GM19238 (cell line): Measurements from ENCODE around the gene SLC24A3.

ENCODE experiments used
- DNase-seq: peaks from one replicate; pipeline ENCODE4 v3.0.0; 2011; ENCODE audit warnings: low spot score; ENCODE audit not compliant: insufficient read length

SLC24A3 gene

GRCh38 chr20:19301142-19301541 is 88.7 kb downstream of the SLC24A3 start:
- DNase-seq, result no peak

- no peak for DNase-seq
These were observed 89.4 kb downstream of the SLC24A3 start for GRCh38 chr20:19301843-19302242.

- no peak for DNase-seq
These were observed 90.3 kb downstream of the SLC24A3 start for GRCh38 chr20:19302714-19303113.

GRCh38 chr20:19304389-19304788 is 91.9 kb downstream of the SLC24A3 start:
- no peak for DNase-seq

- no peak for DNase-seq
These were observed 92.5 kb downstream of the SLC24A3 start for GRCh38 chr20:19304886-19305415.

- DNase-seq, result no peak
These were observed 95.7 kb downstream of the SLC24A3 start for GRCh38 chr20:19308146-19308545.

GRCh38 chr20:19310541-19310940 is 98.1 kb downstream of the SLC24A3 start:
- DNase-seq, result no peak

GRCh38 chr20:19313342-19314069 is 101.1 kb downstream of the SLC24A3 start:
- DNase-seq, result no peak

- DNase-seq, result no peak
These were observed 102.2 kb downstream of the SLC24A3 start for GRCh38 chr20:19314621-19315020.

GRCh38 chr20:19317237-19318069 is 105.0 kb downstream of the SLC24A3 start:
- DNase-seq, result peak; percentile 12

- DNase-seq, result no peak
These were observed 106.2 kb downstream of the SLC24A3 start for GRCh38 chr20:19318610-19319009.

- DNase-seq, result no peak
These were observed 107.6 kb downstream of the SLC24A3 start for GRCh38 chr20:19320005-19320404.

- DNase-seq, result no peak
These were observed 108.7 kb downstream of the SLC24A3 start for GRCh38 chr20:19321176-19321575.

GRCh38 chr20:19322061-19322985 is 109.9 kb downstream of the SLC24A3 start:
- no peak for DNase-seq

GRCh38 chr20:19327401-19327800 is 115.0 kb downstream of the SLC24A3 start:
- no peak for DNase-seq

GRCh38 chr20:19328676-19329075 is 116.2 kb downstream of the SLC24A3 start:
- no peak for DNase-seq

GRCh38 chr20:19330038-19330437 is 117.6 kb downstream of the SLC24A3 start:
- no peak for DNase-seq

- DNase-seq, result no peak
These were observed 118.3 kb downstream of the SLC24A3 start for GRCh38 chr20:19330731-19331130.

GRCh38 chr20:19333563-19333962 is 121.1 kb downstream of the SLC24A3 start:
- DNase-seq, result no peak

- no peak for DNase-seq
These were observed 122.9 kb downstream of the SLC24A3 start for GRCh38 chr20:19335341-19335740.

GRCh38 chr20:19335916-19336315 is 123.5 kb downstream of the SLC24A3 start:
- no peak for DNase-seq
